Left ventricle myocardium superior (tissue), 1 donor: Measurements from ENCODE around the gene ZSCAN18. TPM values are rescaled to one million over a fixed set of nuclear protein-coding genes. Genes with fewer than 3 reads are reported as not detected.
A peak's percentile ranks its signal among the peaks of the same experiment; 100 is the strongest.

Source experiments
- ATAC-seq: fragments of 200-7000 bp; cut with Tn5 transposase; one replicate; pipeline ENCODE4 v1.9.1; 2020; ENCODE audit warnings: mild to moderate bottlenecking, moderate library complexity
- DNase-seq: peaks from one replicate; pipeline ENCODE4 v3.0.0-alpha.2; 2020
- intact Hi-C: fragments of 100-400 bp; cut with micrococcal nuclease; formaldehyde crosslinking; loops from one replicate; pipeline ENCODE4 v1.11.0; 2022
- total RNA-seq: library from RNA; stranded (reverse); fragmentation: NEBNext Ultra II Directional; extraction: Animal tissue kit (Norgen Biotek cat#: 25700); gene quantifications from one replicate; pipeline ENCODE4 v1.2.1, GENCODE V29; 2021
- donor health status: DM: no; HTN: yes; CAD: no; lungs with severe emphysema.

ZSCAN18 gene
- total RNA-seq, 1 donor from 2014 or later = 73.4 TPM

- intact Hi-C loops = no loop called here
- DNase-seq = peak; percentile 2
These were observed 50.4 kb downstream of the ZSCAN18 start for GRCh38 chr19:58047672-58048071.

GRCh38 chr19:58046856-58047255, 51.2 kb downstream of the ZSCAN18 start:
- no peak for DNase-seq
- intact Hi-C loops = no loop called here
- no peak for ATAC-seq

More at GRCh38 chr19:58047672-58048071, 50.4 kb downstream of the ZSCAN18 start:
- ATAC-seq = no peak

- no peak for ATAC-seq
- no peak for DNase-seq
- intact Hi-C loops = no loop called here
These were observed 52.5 kb downstream of the ZSCAN18 start for GRCh38 chr19:58045411-58046050.

GRCh38 chr19:58044886-58045285, 53.1 kb downstream of the ZSCAN18 start:
- ATAC-seq = no peak
- DNase-seq = no peak
- intact Hi-C loops = no loop called here

GRCh38 chr19:58044391-58044790, 53.6 kb downstream of the ZSCAN18 start:
- DNase-seq (no peak), ATAC-seq (no peak)
- intact Hi-C loops = no loop called here

- intact Hi-C loops = no loop called here
- no peak for ATAC-seq
- DNase-seq = no peak
These were observed 55.3 kb downstream of the ZSCAN18 start for GRCh38 chr19:58042495-58043340.

- intact Hi-C loops = no loop called here
- ATAC-seq = no peak
These were observed 57.1 kb downstream of the ZSCAN18 start for GRCh38 chr19:58040751-58041525.

GRCh38 chr19:58038688-58039204, 59.3 kb downstream of the ZSCAN18 start:
- no peak for DNase-seq
- ATAC-seq = no peak
- intact Hi-C loops = no loop called here

More at GRCh38 chr19:58040751-58041525, 57.1 kb downstream of the ZSCAN18 start:
- no peak for DNase-seq

GRCh38 chr19:58037927-58038687, 59.9 kb downstream of the ZSCAN18 start:
- no peak for DNase-seq
- intact Hi-C loops = no loop called here
- ATAC-seq = no peak

GRCh38 chr19:58035863-58036262, 62.2 kb downstream of the ZSCAN18 start:
- no peak for ATAC-seq
- no peak for DNase-seq
- intact Hi-C loops = no loop called here

GRCh38 chr19:58034477-58034793, 63.6 kb downstream of the ZSCAN18 start:
- DNase-seq = no peak
- intact Hi-C loops = no loop called here
- no peak for ATAC-seq

Other genes with a start within 250 kb of the ZSCAN18 start
- 17.7 TPM for gene ZNF587, start 248.4 kb downstream of the ZSCAN18 start, total RNA-seq
- 14.1 TPM for gene ZNF814, start 209.2 kb downstream of the ZSCAN18 start, total RNA-seq
- gene ZNF417, start 181.6 kb downstream of the ZSCAN18 start, total RNA-seq = 12.0 TPM
- gene ZNF418, start 162.8 kb downstream of the ZSCAN18 start, total RNA-seq = 12.0 TPM
- 11.0 TPM for gene ZNF256, start 150.5 kb downstream of the ZSCAN18 start, total RNA-seq
- gene C19orf18, start 123.7 kb downstream of the ZSCAN18 start, total RNA-seq = 2.0 TPM
- gene ZNF606, start 95.4 kb downstream of the ZSCAN18 start, total RNA-seq = 14.1 TPM
- not detected for gene ZSCAN1, start 64.2 kb downstream of the ZSCAN18 start, total RNA-seq
- 4.1 TPM for gene ZNF135, start 38.9 kb downstream of the ZSCAN18 start, total RNA-seq
- 7.3 TPM for gene ZNF329, start 52.6 kb upstream of the ZSCAN18 start, total RNA-seq
- 18.6 TPM for gene ZNF274, start 84.8 kb upstream of the ZSCAN18 start, total RNA-seq
- gene ZNF544, start 130.7 kb upstream of the ZSCAN18 start, total RNA-seq = 24.6 TPM
- gene ZNF8, start 180.7 kb upstream of the ZSCAN18 start, total RNA-seq = 4.8 TPM
- gene ERVK3-1, start 207.1 kb upstream of the ZSCAN18 start, total RNA-seq = 18.4 TPM
- gene ZSCAN22, start 228.8 kb upstream of the ZSCAN18 start, total RNA-seq = 1.5 TPM